ENCODE measurements around the gene IPO8.

IPO8 gene

GRCh38 chr12:30599608-30600007, 96.1 kb downstream of the IPO8 start:
- TF ChIP-seq REST (IDR thresholded peaks at IDR 0.05; ENCODE audit: insufficient read depth in 1 of 2, low read depth in 2 of 2, low read length in 2 of 2) (no peak), FOXP2 (optimal IDR thresholded peaks at IDR 0.05; ENCODE audit: borderline replicate concordance, extremely low read depth, extremely low read length, insufficient read depth) (no peak)

GRCh38 chr12:30598889-30599288, 96.8 kb downstream of the IPO8 start:
- TF ChIP-seq FOXP2 (optimal IDR thresholded peaks at IDR 0.05; ENCODE audit: borderline replicate concordance, extremely low read depth, extremely low read length, insufficient read depth) (no peak), POLR2AphosphoS5 (IDR thresholded peaks at IDR 0.05; ENCODE audit: low read depth, low read length) (no peak), TAF1 (IDR thresholded peaks at IDR 0.05; ENCODE audit: borderline replicate concordance, insufficient read depth, low read length) (no peak), REST (IDR thresholded peaks at IDR 0.05; ENCODE audit: insufficient read depth in 1 of 2, low read depth in 2 of 2, low read length in 2 of 2) (no peak), SIN3A (IDR thresholded peaks at IDR 0.05; ENCODE audit: borderline replicate concordance, insufficient read depth, low read length) (no peak)

GRCh38 chr12:30595742-30596141, 99.9 kb downstream of the IPO8 start:
- TF ChIP-seq SIN3A (IDR thresholded peaks at IDR 0.05; ENCODE audit: borderline replicate concordance, insufficient read depth, low read length) = no peak
- TF ChIP-seq FOXP2 (optimal IDR thresholded peaks at IDR 0.05; ENCODE audit: borderline replicate concordance, extremely low read depth, extremely low read length, insufficient read depth) = no peak
- no peak for TF ChIP-seq TAF1 (IDR thresholded peaks at IDR 0.05; ENCODE audit: borderline replicate concordance, insufficient read depth, low read length)
- TF ChIP-seq POLR2AphosphoS5 (IDR thresholded peaks at IDR 0.05; ENCODE audit: low read depth, low read length) = no peak
- no peak for TF ChIP-seq REST (IDR thresholded peaks at IDR 0.05; ENCODE audit: insufficient read depth in 1 of 2, low read depth in 2 of 2, low read length in 2 of 2)

GRCh38 chr12:30594509-30594908, 101.2 kb downstream of the IPO8 start:
- no peak for TF ChIP-seq REST (IDR thresholded peaks at IDR 0.05; ENCODE audit: insufficient read depth in 1 of 2, low read depth in 2 of 2, low read length in 2 of 2)
- TF ChIP-seq TAF1 (IDR thresholded peaks at IDR 0.05; ENCODE audit: borderline replicate concordance, insufficient read depth, low read length) = no peak
- TF ChIP-seq SIN3A (IDR thresholded peaks at IDR 0.05; ENCODE audit: borderline replicate concordance, insufficient read depth, low read length) = no peak
- no peak for TF ChIP-seq FOXP2 (optimal IDR thresholded peaks at IDR 0.05; ENCODE audit: borderline replicate concordance, extremely low read depth, extremely low read length, insufficient read depth)
- no peak for TF ChIP-seq POLR2AphosphoS5 (IDR thresholded peaks at IDR 0.05; ENCODE audit: low read depth, low read length)

GRCh38 chr12:30587782-30588181, 107.9 kb downstream of the IPO8 start:
- TF ChIP-seq REST (IDR thresholded peaks at IDR 0.05; ENCODE audit: insufficient read depth in 1 of 2, low read depth in 2 of 2, low read length in 2 of 2) (no peak), FOXP2 (optimal IDR thresholded peaks at IDR 0.05; ENCODE audit: borderline replicate concordance, extremely low read depth, extremely low read length, insufficient read depth) (no peak)

Data from PFSK-1 (cell line).